HCEC 1CT (cell line): ENCODE data around the gene SMARCC1.

Source experiments
- DNase-seq: peaks from one replicate; pipeline ENCODE4 v3.0.0-alpha.2; 2017

Gene SMARCC1

DNA sequence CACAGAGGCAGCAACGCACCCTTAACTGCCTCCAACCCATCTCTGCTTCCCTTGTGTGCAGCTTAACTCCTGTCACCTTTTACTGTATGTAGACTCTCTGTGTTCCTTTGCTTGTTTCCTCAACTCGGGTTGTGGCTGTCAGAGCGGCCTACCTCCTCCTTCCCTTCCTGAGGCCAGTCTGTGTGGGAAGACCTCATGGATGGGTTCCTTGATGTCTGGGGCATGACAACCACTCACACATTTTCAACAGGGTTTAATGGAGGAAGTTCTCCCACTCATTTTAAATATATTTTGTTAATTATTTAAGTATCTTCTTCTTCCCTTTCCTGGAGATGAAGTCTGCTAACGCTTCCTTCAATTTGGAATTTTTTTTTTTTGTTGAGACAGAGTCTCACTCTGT, 201.2 kb downstream of the SMARCC1 start:
- no peak for DNase-seq

DNA sequence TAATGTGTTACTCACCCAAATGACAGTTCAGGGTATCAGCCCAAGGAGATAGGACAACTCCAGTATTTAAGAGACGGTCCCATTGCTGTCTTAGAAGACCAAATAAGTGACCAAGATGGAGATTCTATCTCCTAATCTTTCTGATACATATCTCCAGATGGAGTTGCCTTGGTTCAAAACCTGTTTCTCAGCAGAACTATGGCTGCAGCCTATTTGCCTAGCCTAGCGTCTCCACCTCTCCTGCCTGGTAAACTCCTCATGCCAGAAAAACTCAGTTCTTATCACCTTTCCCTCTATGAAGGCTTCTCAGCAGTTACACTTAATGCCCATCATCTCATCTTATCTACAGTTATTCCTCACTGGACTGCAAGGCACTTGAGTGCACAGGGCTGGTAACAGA, 201.8 kb downstream of the SMARCC1 start:
- no peak for DNase-seq

DNA sequence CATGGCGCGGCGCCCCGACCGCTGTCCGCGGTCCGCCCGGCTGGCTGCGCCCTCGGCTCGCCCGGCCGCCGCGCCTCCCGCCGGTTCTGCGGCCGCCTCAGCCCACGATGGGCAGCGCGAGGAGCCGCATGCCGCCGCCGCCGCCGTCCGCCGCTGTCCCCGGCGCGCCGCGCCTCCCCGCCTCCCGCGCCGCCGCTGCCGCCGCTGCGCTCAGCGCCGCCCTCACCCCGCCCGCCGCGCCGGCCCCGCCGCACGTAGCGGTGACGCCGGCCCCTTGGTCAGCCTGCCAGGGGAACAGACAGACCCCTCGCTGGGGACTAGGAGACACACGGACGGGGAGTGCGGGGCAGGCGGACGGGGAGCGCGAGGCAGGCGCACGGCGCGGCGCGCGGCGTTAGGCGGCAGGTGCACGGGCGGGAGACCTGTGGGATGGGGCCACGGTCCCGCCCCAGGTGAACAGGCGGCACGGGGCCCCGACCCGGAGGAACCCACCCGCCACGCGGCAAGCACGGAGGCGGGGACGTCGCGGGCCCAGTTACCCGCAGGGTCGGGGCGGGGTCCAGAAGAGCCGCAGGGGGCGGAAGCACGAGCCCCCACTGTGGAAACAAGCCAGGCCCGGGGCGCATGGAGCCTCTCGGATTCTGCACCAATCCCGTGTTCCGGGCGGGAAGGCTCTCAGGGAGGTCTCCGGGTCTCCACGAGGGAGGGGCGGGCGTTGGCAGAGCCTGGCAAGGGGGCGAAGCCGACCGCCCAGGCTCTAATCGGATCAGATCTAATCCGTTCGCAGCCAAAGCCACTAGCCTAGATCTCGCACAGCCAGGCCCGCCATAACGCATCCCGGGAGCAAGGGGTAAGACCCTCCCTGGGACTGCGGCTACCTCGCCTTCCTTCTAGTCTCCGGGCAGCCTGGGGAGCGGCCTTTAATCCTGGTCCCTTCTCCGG, 202.7 kb downstream of the SMARCC1 start, which contains the start of gene CSPG5:
Gene CSPG5 (minus strand): TSS at position 175 of the 942 bp plus-strand sequence. CDS start 172 bp downstream, at position 3.
- DNase-seq, result no peak

DNA sequence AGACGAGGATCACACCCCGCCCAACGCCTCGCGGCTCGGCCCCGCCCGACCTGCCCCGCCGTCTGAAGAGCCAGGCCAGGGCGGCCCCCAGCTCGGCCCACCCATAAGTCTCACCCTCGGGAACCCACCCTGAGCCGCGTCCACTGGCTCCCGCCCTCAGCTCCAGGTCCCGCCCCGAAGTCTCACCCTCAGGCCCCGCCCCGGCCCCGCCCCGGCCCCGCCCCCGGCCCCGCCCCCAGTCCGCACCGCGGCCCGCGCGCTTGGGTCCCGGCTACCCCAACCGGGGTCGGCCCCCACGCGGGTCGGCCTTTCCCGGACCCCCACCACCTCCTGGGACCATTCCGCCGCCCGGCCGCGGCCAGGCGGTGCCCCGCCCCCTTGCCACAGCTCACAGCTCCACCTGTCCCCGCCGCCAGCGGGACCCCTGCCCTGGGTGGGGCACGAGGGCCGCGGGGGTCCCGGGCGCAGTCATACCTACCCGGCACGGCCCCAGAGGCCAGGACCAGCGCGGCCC, 203.5 kb downstream of the SMARCC1 start:
- DNase-seq, result no peak

DNA sequence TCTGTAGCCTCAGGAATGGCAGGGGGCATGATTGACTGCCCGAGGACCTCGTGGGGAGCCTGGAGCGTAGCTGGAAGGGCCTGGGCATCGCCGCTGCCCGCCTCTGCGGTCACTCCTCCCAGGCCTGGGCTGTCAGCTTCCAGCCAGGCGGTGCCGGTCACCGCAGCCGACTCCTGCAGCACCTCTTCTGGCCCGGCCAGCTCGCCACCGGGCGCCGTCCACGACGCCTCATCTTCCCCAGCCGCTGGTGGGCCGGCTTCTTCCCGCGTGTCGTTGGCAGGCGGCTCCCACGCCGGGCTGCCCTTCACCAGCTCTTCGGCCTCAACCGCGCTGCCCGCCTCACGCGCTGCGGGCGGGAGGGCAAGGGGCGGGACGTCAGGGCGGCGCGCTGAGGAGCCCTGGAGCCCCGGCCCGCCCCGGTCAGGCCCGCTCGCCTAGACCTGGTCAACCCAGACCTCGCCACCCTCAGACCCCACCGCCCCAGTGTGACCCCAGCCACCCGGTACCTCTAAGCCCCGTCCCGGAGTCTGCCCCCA, 204.0 kb downstream of the SMARCC1 start:
- DNase-seq, result no peak

DNA sequence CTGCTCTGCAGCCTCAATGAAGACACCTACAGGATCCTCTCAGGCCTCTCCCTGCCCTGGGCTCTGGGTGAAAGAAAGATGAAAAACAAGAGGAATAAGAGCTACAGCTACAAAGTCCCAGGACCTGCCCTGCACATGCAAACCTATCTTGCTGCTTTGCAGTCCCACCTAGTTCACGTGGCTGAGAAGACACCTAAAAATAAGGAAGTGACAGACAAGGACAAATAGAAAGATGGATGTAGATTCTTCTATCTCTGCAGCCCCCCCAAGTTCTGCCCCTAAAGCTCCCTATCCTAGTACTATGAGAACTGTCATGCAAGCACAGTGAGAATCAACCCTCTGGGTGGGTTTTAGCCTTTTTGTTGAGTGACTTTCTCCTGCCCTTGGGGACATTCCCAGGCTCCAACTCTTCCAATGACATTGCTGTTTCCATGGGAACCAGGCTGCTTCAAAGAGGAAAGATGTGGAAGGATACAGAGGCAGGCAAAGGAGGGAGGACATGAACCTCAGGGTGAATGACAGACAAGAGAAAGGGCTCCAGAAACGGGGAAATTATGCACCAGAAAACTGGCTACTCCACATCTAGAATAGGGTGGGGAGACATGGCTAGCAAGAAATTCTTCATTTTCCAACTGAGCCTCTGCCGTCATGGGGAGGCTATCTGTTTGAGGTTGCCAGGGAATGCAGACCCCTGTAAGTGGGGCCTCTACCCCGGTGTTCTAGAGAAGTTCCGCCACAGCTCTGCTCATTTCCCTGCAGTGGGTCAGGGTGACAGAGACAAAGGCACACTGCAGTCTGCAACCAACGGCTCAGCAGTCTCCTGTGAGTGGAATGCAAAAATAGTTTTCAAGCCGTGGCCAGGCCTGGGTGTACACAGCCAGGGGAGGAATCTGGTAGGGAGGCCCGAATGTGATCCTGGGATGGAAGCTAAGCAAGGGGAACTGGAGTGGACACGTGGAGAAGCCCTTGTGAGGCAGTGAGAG, 208.2 kb downstream of the SMARCC1 start:
- no peak for DNase-seq

DNA sequence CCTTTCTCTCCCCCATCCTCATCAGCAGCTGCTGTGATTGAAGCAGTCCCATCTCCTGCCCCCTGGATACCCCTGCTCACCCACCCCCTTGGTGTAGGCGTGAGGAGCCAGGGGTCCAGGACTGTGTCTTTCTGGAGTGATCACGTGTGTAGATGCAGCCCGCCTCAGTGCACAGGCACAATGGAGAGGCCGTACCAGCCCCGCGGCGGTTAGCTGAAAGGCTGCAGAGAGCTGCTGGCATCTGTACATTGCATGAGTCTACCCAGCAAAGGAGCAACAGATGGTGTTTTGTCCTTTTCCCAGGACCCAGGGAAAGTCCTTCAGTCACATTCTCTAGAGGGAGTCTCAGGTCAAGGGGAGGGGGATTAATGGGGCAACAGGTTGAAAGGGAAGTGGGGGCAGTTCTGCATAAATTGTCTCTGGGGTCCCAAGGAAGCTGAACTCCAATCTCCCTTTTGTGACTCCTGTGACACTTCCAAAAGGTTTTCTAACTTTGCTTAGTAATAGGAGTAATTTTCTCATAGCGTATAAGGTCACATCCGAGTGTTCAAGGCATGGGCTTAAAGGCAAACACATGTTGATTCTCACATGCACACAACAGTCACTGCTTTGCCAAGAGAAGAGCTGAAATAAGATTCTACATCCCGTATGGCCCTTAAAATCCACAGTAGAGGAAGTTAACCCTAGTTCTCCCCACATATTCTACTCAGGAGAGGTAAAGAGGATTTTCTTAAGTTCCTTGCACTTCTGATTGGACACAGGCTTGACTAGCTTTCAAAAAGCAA, 210.1 kb downstream of the SMARCC1 start:
- DNase-seq, result no peak

DNA sequence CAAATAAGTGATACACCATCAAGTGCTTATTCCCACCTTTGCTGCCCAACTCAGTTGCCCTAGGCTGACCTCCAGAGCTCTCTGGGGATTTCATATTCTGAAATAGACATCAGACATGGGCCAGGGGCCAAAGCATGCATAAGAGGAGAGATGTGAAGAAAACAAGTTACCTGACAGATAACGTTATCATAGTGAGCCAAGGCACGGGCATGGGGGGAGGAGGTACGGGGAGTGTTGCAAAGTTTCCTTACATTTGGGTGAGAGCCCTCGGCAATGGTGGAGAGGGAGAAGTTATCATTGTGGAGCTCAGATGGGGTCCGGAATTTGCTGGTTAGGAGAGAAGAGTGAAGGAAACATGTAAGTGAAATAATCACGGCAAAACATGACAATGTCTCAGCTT, 212.8 kb downstream of the SMARCC1 start:
- DNase-seq, result no peak

DNA sequence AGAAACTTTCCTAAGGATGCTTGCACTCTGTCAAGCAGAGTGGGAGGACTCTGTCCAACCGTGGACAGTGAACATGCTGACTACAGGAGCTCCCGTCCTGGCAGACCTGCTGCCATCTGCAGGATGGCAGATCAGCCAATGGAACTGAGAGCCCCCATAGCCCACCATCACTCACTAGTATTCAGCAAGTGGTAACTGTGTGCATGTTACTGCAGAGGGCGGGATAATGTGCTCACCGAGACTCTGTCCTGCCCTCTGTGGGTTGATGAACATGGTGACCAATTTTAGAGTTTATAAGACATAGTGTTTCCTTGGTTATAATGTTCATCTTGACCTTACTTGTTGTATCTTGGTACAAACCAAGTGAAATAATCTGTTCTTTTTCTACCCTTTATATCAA, 214.5 kb downstream of the SMARCC1 start:
- DNase-seq, result no peak

DNA sequence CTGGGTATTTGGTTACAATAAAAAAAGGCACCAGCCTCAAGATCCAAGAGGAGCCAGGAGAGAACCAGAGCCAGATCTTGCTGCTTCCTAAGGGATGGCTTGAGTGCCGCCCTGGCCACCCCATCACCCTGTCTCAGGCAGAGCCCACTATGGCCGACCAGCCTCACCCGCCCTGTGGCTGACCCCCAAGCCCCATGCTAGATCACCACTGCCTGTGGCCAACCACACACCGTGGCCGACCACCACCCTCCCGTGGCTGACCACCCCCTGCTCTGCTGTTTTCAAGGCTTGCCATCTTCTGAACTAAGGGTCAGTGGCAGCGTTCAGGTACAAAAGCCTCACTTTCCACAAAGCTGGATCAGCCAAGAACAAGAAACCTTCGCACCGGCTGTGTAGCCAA, 215.0 kb downstream of the SMARCC1 start:
- DNase-seq, result no peak

DNA sequence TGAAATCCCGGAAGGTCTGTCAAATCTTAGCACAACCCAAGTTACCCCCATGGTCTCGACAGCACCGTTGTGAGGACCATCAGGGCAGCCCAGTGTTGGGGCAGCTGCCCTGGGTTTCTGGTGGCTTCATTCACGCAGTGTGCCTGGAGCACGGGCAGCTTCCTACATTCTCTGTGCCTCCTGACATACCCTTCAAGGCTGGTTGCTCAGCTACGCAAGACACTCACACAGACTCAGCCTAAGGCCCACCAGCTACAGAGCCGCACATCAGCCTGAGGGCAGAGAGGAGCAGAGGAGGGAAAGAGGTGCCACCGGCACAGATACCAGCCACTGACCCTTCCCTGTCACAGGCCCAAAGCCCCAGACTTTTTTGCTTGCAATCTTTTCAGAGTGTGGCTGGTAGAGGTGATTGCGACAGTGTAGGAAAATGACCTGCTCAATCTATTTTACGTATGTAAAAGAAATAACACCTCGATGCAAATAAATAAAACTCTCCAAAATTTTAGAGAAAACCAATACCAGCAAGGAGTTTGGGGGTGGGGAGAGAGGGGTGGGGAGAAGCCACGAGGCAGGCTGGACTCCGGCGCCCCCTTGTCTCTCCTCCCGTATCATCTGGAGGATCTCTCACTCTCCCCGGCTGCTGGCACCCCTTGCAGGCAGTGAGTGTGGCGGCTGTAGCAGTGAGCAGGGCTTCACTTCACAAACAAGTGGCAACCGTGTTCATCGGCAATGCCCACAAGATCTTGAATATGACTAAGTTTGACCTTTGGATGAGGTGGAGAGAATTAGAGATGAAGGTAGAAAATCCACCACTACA, 215.8 kb downstream of the SMARCC1 start:
- no peak for DNase-seq

DNA sequence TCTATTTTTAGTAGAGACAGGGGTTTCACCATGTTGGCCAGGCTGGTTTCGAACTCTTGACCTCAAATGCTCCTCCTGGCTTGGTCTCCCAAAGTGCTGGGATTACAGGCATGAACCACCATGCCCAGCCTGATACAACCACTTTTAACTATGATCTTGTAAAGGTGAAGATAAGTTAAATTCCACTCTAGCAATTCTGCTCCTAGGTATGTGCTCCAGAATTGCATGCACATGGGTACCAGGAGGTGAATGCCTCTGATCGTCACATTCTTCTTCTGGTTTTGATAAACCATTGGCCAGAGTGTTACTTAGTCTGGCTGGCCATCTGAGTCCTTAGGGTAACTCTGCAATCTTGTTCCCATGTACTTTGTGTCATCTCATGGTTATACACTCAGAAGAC, 225.3 kb downstream of the SMARCC1 start:
- no peak for DNase-seq

DNA sequence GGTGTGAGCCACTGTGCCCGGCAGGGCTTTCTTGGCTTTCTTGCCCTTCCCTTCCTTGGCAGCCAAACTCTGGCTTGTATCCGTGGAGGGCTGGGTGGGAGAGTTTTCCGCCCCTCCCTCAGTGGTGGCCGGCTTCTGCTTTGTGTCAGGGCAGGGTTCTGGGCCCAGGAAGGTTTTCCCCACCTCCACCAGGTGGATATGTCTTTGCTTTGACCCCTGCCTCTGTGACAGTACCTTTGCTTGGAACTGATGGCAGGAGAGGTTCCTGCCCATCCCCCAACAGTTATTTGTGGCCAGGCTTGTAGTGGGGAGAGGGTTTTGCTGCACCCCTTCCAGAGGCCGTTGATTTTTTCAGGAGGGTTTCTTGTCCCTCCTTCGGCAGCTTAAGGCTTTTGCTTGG, 227.4 kb downstream of the SMARCC1 start:
- DNase-seq, result no peak

DNA sequence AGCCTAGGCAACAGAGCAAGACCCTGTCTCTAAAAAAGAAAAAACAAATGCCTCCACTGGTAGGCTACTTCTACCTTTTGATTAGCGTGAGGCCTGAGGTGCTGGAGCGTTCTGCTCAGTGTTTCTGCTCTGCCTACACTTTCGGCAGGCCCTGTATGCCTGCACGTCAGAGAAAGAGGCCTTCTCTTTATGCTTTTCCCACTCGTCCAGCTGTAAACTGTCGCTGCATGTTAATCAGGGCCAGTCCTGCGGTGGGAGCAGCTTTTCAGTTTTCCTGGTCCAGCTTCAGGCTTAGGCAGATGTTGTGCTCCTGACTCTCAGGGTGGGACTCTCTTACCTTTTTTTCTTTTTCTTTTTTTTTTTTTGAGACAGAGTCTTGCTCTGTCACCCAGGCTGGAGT, 228.3 kb downstream of the SMARCC1 start:
- no peak for DNase-seq

DNA sequence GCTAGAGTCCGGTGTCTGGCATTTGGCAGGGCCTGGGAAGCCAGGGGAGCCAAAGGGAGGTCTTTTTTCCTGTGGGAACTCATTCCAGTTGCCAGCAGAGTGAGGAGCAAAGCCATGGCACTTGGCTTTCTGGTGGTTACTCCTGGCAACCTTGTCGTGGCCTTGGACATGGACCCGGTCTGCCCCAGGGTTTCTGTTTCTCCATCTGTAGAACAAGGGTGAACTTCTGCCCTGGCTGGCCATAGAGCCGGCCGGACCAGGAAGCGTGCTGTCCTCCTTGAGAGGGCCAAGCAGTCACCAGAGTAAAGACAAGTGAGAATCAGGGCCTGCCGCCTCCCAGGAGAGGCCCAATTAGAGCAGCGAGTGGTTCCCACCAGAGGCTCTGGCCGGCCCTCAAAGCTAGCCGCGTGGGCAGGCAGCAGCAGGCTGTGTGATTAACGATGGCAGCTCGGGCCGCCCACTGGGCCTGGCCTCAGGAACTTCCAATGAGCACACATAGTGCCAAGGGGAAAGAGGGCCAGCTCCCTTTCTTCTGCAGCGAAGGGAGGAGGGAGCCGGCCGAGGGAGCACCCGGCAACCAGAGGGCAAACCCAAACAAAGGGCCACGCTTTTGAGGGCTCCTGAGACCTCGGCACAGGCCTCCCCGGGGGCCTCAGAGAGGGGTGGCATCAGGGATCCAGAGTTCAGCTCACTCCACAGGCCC, 239.1 kb downstream of the SMARCC1 start:
- no peak for DNase-seq

DNA sequence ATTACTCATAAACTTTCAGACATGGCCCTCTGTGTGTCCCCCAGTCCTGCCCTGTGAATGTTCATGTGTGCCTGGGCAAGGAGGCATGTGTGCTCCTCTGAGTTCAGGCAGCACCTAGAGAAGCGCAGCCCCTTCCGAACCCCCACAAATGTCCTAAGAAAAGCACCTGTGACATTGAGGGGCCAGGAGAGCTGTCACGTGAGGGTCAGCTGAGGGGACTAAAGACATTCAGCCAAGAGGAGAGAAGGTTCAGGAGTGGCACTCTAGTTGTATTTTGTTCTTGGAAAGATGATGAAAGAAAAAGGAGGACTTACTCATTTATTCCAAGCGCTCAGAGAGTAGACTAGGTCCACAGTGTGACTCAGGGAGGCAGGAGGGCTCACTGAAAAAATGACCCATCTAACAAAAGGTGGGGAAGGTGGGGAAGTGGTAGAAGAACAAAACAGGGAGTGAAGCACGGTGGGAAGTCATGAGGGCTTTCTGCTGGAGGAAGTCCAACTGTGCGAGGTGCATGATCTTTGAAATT, 240.0 kb downstream of the SMARCC1 start:
- DNase-seq, result no peak

DNA sequence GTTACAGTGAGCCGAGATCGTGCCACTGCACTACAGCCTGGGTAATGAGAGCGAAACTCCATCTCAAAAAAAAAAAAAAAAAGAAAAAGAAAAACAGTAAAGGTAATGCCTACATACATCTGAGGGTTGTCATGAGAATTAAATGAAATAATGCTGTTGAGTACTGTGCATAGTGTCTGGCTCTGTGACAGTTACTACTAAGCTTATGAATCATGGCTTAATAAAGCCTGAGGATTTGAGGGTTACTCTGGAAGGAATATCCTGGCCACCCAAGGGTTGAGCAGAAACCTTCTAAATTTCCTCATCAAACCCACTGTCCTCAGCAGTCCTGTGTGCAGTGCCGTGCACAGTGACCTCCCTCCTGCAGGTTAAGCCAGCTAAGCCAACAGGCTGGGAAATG, 241.4 kb downstream of the SMARCC1 start:
- DNase-seq, result peak; percentile 16

DNA sequence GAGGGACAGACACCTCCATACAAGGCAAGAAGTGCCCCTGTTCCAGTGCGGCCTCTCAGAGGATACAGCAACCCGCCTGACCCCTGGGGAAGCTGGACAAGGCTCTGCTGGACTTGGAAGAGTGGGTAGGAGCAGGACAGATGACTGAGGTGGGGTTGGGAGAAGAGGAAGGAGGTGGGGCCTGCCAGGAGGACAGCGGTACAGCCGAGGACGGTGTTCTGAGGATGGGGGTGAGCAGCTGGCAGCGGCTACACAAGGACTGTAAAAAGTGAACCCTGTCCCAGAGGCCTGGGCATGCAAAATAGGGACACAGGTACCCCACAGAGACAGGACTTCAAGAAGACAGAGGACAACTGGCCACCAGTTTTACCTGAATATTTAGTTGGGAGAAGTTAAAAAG, 244.7 kb downstream of the SMARCC1 start:
- no peak for DNase-seq

DNA sequence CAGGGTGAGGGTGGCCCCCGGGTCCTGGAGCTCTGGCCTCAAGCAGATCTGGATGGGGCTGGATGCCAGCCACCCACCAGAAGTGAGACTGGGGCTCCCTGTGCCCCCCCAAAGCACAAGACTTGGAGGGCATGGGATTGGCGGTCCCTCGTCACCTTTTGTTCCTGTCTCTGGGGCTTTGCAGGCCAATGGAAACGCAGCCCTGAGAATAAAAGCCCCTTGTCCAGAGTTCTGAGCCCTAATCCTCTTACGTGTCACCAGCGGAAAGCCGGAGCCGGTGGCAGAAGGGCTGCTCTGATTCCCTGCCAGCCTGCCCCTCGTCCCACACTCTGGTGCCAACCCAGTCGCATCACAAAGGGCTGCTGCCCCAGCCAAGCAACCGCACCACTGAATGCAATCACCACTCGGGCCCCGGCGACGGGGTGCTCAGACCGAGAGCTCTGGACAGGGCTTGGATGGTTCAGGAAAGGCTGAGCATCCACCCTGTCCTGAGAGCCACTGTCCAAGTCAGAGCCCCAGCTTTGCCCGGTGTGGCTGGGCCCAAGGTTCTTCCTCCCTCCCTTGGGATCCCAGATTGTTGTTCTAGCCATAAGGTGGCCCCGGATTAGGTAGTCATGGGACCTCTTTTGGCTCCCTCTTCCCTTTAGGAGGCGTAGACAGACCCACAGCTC, 245.3 kb downstream of the SMARCC1 start:
- no peak for DNase-seq
